C4-2B (cell line): ENCODE results near the gene HEPH.

ENCODE experiments used
- H3K27ac ChIP-seq: fragments of 450-650 bp; 2 replicates; pipeline ENCODE4 v1.5.1; 2017
- ZFX ChIP-seq: fragments of 450-650 bp; IDR thresholded peaks from 2 replicates; pipeline ENCODE4 v1.6.1; 2017
- TF ChIP-seq, protein P1 (sequence below): fragments of 450-650 bp; conservative IDR thresholded peaks from 2 replicates; pipeline ENCODE4 v1.5.1; 2017; ENCODE audit warnings: mild to moderate bottlenecking

Gene HEPH

DNA sequence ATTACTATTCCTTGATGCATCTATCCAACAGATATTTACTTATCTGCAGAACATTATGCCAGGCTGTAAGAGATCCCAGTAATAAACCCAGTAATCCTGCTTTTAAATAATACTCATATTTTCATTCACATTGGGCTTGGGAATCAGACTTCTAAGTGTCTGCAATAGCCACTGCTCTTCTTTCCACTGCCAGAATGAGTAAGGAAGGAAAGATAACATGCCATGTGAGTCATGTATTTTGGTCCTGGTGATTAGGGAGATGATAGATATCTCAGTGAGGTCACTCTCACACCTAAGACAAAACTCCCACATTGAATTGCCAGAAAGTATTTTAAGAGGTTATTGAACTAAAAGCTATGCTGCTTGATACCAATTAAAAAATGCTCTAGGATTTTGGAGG lies 13.9 kb upstream of the HEPH start:
- TF ChIP-seq ZFX, result no peak
- TF ChIP-seq, protein P1, sequence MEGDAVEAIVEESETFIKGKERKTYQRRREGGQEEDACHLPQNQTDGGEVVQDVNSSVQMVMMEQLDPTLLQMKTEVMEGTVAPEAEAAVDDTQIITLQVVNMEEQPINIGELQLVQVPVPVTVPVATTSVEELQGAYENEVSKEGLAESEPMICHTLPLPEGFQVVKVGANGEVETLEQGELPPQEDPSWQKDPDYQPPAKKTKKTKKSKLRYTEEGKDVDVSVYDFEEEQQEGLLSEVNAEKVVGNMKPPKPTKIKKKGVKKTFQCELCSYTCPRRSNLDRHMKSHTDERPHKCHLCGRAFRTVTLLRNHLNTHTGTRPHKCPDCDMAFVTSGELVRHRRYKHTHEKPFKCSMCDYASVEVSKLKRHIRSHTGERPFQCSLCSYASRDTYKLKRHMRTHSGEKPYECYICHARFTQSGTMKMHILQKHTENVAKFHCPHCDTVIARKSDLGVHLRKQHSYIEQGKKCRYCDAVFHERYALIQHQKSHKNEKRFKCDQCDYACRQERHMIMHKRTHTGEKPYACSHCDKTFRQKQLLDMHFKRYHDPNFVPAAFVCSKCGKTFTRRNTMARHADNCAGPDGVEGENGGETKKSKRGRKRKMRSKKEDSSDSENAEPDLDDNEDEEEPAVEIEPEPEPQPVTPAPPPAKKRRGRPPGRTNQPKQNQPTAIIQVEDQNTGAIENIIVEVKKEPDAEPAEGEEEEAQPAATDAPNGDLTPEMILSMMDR, result no peak

DNA sequence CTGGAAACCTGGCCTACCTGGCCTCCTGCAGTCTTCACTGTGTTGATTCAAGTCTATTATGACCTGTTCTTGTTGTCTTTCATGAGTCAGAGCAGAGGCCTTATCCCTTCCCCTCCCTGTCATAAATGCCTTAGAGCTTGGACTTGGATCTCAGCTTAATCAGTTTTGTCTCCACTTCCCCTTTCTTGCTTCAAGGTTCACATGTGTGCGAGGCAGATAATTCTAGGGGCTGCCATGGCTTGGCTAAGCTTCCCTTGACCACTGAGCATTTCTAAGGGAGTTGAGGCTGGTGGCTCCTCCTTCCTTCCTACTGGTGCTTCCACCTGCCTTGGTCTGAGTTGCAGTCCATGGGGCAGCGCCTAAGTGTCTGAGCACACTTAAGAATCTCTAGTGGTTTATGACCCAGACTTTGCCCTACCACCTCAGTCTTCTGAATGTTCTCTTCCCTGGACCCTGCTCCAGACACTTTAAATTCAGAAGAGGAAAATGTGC lies 1.7 kb upstream of the HEPH start:
- TF ChIP-seq ZFX, result no peak
- TF ChIP-seq, protein P1, result no peak

More for the DNA sequence above, 13.9 kb upstream of the HEPH start:
- no peak overlapping the region for H3K27ac ChIP-seq

DNA sequence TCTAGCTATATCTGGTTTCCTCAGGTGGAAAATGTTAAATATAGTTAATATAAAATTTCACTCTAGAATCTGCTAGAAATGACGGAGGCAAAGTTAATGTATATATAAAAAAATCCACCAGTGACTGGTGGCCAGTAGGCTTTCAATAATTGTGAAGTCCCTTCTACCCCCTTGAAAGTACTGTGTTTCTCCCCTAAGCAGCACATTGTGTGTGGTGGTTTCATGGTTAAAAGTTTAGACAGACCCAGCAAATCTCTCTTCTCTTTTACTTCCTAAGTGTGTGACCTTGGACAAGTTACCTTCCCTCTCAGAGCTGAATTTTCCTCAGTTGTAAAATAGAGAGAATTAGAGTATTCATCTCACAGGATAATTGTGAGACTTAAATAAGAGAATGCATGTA lies 600 bp upstream of the HEPH start:
- TF ChIP-seq, protein P1, result no peak
- no peak for TF ChIP-seq ZFX
- H3K27ac ChIP-seq, result no peak overlapping the region

More for the DNA sequence above, 1.7 kb upstream of the HEPH start:
- no peak overlapping the region for H3K27ac ChIP-seq

- no peak overlapping the region for H3K27ac ChIP-seq
- no peak for TF ChIP-seq ZFX
- TF ChIP-seq, protein P1, result no peak
Measured at GRCh38 chrX:66164470-66164869, 423 bp downstream of the HEPH start.

DNA sequence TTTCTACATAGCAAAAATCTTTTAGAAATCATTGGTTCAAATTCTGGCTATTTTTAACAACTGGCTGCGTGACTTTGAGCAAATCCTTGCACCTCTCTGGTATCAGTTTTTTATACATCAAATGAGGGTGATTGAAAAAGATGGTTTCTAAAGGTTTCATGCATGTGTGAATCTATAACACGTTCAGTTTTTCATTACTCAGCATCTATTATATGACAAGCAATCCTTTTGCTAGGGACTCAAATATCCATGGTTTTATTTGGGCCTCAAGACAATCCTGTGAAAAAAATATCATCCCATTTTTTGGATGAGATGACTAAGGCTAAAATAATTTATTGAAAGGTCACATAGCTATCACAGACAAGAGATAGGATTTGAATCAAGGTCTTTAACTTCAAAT lies 884 bp downstream of the HEPH start:
- TF ChIP-seq, protein P1, result no peak
- TF ChIP-seq ZFX, result no peak

GRCh38 chrX:66166671-66167070 lies 2.6 kb downstream of the HEPH start:
- H3K27ac ChIP-seq, result no peak overlapping the region
- TF ChIP-seq, protein P1, result no peak
- no peak for TF ChIP-seq ZFX

More for the DNA sequence above, 884 bp downstream of the HEPH start:
- H3K27ac ChIP-seq, result no peak overlapping the region

GRCh38 chrX:66167431-66167830 lies 3.4 kb downstream of the HEPH start:
- TF ChIP-seq, protein P1, result no peak
- TF ChIP-seq ZFX, result no peak

More at GRCh38 chrX:66167431-66167830, 3.4 kb downstream of the HEPH start:
- H3K27ac ChIP-seq, result no peak overlapping the region
